DOHH2 (cell line): ENCODE measurements around the gene CYP26B1.

Experiments used
- H3F3A ChIP-seq: fragments of 200-600 bp; sonication (generic), shearing (Covaris generic); 2 replicates; pipeline ENCODE4 v1.6.0; 2016; ENCODE audit warnings: antibody characterized with exemption, mild to moderate bottlenecking; ENCODE audit not compliant: control insufficient read depth, insufficient read depth
- H3K27ac ChIP-seq: fragments of 200-600 bp; sonication (generic); 2 replicates; pipeline ENCODE4 v1.5.1; 2014; ENCODE audit warnings: low read depth, mild to moderate bottlenecking, low read length, moderate library complexity
- H3K27me3 ChIP-seq: fragments of 200-600 bp; sonication (generic); 2 replicates; pipeline ENCODE4 v1.6.1; 2014; ENCODE audit warnings: mild to moderate bottlenecking, low read length, mixed read lengths; ENCODE audit not compliant: control insufficient read depth
- H3K36me3 ChIP-seq: fragments of 200-600 bp; sonication (generic); 2 replicates; pipeline ENCODE4 v1.6.1; 2014; ENCODE audit warnings: mild to moderate bottlenecking, low read length, moderate library complexity, mixed read lengths; ENCODE audit not compliant: control insufficient read depth
- H3K4me1 ChIP-seq: fragments of 200-600 bp; sonication (generic); 2 replicates; pipeline ENCODE4 v1.6.1; 2014; ENCODE audit warnings: mild to moderate bottlenecking, low read length, mixed read lengths; ENCODE audit not compliant: control insufficient read depth
- H3K4me2 ChIP-seq: fragments of 200-600 bp; sonication (generic); 2 replicates; pipeline ENCODE4 v1.6.0; 2014; ENCODE audit warnings: mild to moderate bottlenecking, low read length, moderate library complexity
- H3K4me3 ChIP-seq: fragments of 200-600 bp; sonication (generic); 2 replicates; pipeline ENCODE4 v1.5.1; 2014; ENCODE audit warnings: mild to moderate bottlenecking, low read length, mixed read lengths
- H3K79me2 ChIP-seq: fragments of 200-600 bp; sonication (generic); 2 replicates; pipeline ENCODE4 v1.6.1; 2014; ENCODE audit warnings: mild to moderate bottlenecking, low read length, mixed read lengths; ENCODE audit not compliant: control insufficient read depth
- H3K9me2 ChIP-seq: fragments of 200-600 bp; sonication (generic); replicated peaks from 2 replicates; pipeline ENCODE4 v1.6.1; 2014; ENCODE audit warnings: mild to moderate bottlenecking, low read length, mixed read lengths; ENCODE audit not compliant: control insufficient read depth
- H3K9me3 ChIP-seq: fragments of 200-600 bp; sonication (generic); 2 replicates; pipeline ENCODE4 v1.6.1; 2014; ENCODE audit warnings: antibody characterized with exemption, low read length, mixed read lengths; ENCODE audit not compliant: control insufficient read depth, insufficient read depth
- H4K20me1 ChIP-seq: fragments of 200-600 bp; sonication (generic); 2 replicates; pipeline ENCODE4 v1.6.0; 2014; ENCODE audit warnings: low read depth, mild to moderate bottlenecking, antibody characterized with exemption, low read length, moderate library complexity; ENCODE audit not compliant: control insufficient read depth, insufficient read depth
- EZH2phosphoT487 ChIP-seq: fragments of 200-600 bp; sonication (generic); IDR thresholded peaks from 2 replicates; pipeline ENCODE4 v1.6.1; 2017; ENCODE audit warnings: borderline replicate concordance, mild to moderate bottlenecking, antibody characterized with exemption, low read length, moderate library complexity, mixed read lengths
- TF ChIP-seq, protein P1 (sequence below): fragments of 200-600 bp; sonication (generic); IDR thresholded peaks from one replicate; pipeline ENCODE4 v1.5.1; 2014; ENCODE audit warnings: antibody characterized with exemption, mild to moderate bottlenecking, low read depth, low read length; ENCODE audit not compliant: poor library complexity, severe bottlenecking

The CYP26B1 gene

DNA sequence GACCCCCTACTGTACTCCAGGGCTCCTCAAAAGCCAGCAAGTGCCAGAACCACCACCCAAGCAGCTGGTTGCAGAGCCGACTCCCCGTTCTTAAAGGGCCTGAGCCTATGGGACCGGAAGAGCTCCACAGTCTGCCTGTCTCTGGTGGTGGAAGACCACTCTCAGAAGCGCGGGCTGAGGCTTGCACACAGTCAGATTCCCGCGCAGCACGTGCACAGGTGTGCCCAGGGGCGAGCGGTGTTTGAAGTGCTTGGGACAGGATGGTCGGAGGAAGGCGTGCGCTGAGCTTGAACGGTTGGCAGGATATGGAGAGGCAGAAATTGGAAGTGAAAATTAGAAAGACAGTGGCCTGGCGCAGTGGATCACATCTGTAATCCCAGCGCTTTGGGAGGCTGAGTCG is 64.8 kb downstream of the CYP26B1 start:
- Histone ChIP-seq H3F3A (no peaks in the 10 kb centered on the region), H3K36me3 (no peaks in the 10 kb centered on the region), H4K20me1 (no peaks in the 10 kb centered on the region), H3K9me3 (no peaks in the 10 kb centered on the region), H3K4me2 (no peak overlapping the region), H3K27ac (no peak overlapping the region), H3K4me1 (no peaks in the 10 kb centered on the region), H3K79me2 (no peaks in the 10 kb centered on the region), H3K4me3 (no peak overlapping the region), H3K9me2 (no peaks in the 10 kb centered on the region), H3K27me3 (no peaks in the 10 kb centered on the region)
- TF ChIP-seq, protein P1, sequence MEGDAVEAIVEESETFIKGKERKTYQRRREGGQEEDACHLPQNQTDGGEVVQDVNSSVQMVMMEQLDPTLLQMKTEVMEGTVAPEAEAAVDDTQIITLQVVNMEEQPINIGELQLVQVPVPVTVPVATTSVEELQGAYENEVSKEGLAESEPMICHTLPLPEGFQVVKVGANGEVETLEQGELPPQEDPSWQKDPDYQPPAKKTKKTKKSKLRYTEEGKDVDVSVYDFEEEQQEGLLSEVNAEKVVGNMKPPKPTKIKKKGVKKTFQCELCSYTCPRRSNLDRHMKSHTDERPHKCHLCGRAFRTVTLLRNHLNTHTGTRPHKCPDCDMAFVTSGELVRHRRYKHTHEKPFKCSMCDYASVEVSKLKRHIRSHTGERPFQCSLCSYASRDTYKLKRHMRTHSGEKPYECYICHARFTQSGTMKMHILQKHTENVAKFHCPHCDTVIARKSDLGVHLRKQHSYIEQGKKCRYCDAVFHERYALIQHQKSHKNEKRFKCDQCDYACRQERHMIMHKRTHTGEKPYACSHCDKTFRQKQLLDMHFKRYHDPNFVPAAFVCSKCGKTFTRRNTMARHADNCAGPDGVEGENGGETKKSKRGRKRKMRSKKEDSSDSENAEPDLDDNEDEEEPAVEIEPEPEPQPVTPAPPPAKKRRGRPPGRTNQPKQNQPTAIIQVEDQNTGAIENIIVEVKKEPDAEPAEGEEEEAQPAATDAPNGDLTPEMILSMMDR, result no peak
- no peak for TF ChIP-seq EZH2phosphoT487

DNA sequence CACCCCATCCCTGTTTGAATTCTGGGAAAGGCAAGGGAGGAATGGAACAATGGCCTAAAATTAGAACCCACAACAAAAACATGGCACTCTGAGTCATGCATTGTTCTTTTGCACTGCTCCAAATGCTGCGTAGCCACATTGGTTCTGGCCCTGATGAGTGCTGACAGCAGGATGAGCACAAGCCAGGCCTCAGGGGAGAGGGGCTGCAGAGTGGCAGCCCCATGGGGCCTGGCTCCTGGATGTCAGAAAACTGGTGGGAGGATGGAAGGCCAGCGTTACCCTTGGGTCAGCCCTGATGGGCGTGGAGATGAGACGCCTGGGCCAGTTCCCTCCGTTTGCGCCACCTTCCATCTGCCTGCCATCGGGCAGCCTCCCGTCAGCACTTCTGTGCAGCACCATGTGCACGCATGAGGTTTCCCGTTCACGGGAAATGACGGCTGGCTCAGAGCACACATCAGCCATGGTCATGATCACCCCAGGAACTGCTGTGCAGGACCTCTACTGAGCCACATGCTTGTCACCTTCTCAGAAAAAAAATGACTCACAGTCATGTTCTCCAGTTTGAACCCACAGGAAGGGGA is 65.6 kb downstream of the CYP26B1 start:
- Histone ChIP-seq H3K27ac (no peak overlapping the region), H3K9me3 (no peaks in the 10 kb centered on the region), H3F3A (no peaks in the 10 kb centered on the region), H3K4me1 (no peaks in the 10 kb centered on the region), H3K9me2 (no peaks in the 10 kb centered on the region), H3K4me3 (no peak overlapping the region), H3K79me2 (no peaks in the 10 kb centered on the region), H3K4me2 (no peak overlapping the region), H3K27me3 (no peaks in the 10 kb centered on the region), H4K20me1 (no peaks in the 10 kb centered on the region), H3K36me3 (no peaks in the 10 kb centered on the region)
- TF ChIP-seq, protein P1, result no peak
- TF ChIP-seq EZH2phosphoT487, result no peak

DNA sequence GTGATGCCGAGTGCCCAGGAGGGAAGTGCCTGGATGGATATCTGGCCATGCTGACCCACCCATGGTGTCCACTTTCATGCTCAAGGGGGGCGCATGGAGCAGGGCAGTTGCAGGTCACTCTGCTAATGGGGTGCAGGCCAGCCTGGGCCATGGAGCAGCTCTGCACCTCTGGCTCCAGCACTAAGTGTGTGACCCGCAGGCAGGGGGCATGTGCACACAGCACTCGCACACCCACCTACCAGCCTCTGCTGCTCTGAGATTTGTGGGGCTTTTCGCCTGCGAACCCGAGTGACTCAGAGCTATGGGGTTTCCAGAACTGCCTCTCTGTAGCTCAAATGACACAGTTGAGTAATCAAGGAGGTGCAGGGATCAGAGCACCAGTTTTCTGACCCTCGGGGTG is 66.2 kb downstream of the CYP26B1 start:
- Histone ChIP-seq H3K4me2 (no peak overlapping the region), H3K9me3 (no peaks in the 10 kb centered on the region), H3K27me3 (no peaks in the 10 kb centered on the region), H3K4me3 (no peak overlapping the region), H3K79me2 (no peaks in the 10 kb centered on the region), H3K27ac (no peak overlapping the region), H3K9me2 (no peaks in the 10 kb centered on the region), H3F3A (no peaks in the 10 kb centered on the region), H3K4me1 (no peaks in the 10 kb centered on the region), H3K36me3 (no peaks in the 10 kb centered on the region), H4K20me1 (no peaks in the 10 kb centered on the region)
- TF ChIP-seq, protein P1, result no peak
- TF ChIP-seq EZH2phosphoT487, result no peak
